GM12878 (cell line): ENCODE data around the gene ALPP. TPM values are rescaled to one million over a fixed set of nuclear protein-coding genes. Genes with fewer than 3 reads are reported as not detected.

Source experiments
- E4F1 ChIP-seq: fragments of 450-650 bp; IDR thresholded peaks from 2 replicates; pipeline ENCODE4 v1.6.1; 2018; ENCODE audit warnings: borderline replicate concordance, mild to moderate bottlenecking; ENCODE audit not compliant: partially characterized antibody
- EGR1 ChIP-seq, 2 experiments: IDR thresholded peaks; 1 replicate in 1 of 2; 2 replicates in 1 of 2; pipeline ENCODE4 v1.6.1; 2011 to 2012; ENCODE audit warnings: low read depth in 2 of 2, low read length in 2 of 2, borderline replicate concordance in 1 of 2, mild to moderate bottlenecking in 1 of 2, moderate library complexity in 1 of 2
- JUND ChIP-seq: IDR thresholded peaks from 2 replicates; pipeline ENCODE4 v1.6.1; 2012; ENCODE audit warnings: low read depth, mild to moderate bottlenecking, low read length, improper control_type of control experiment, moderate library complexity
- KLF5 ChIP-seq: fragments of 450-650 bp; IDR thresholded peaks from 2 replicates; pipeline ENCODE4 v1.6.1; 2014; ENCODE audit warnings: mild to moderate bottlenecking; ENCODE audit not compliant: partially characterized antibody
- NFIC ChIP-seq: IDR thresholded peaks from 2 replicates; pipeline ENCODE4 v1.6.1; 2012; ENCODE audit warnings: low read depth, mild to moderate bottlenecking, inconsistent platforms, low read length, moderate library complexity
- TAF1 ChIP-seq: IDR thresholded peaks from 2 replicates; pipeline ENCODE4 v1.6.1; 2011; ENCODE audit warnings: mild to moderate bottlenecking, low read depth, low read length, borderline replicate concordance
- ZBTB33 ChIP-seq: fragments of 450-650 bp; IDR thresholded peaks from 2 replicates; pipeline ENCODE4 v1.6.1; 2017; ENCODE audit warnings: mild to moderate bottlenecking
- ZZZ3 ChIP-seq: IDR thresholded peaks from 2 replicates; pipeline ENCODE4 v1.6.1; 2011; ENCODE audit warnings: low read depth; ENCODE audit not compliant: control insufficient read depth, insufficient read length
- polyA plus RNA-seq, 11 experiments: library from polyadenylated mRNA; depleted of rRNA in 4 of 11; unstranded in 6 of 11; stranded (reverse) in 5 of 11; fragments of >200 nt; fragmentation: Nextera tagmentation in 4 of 11; fragmentation: Illumina TruSeq in 1 of 11; extraction: Ambion mirVana in 4 of 11; extraction: Trizol in 1 of 11; gene quantifications; 1 replicate in 1 of 11; 2 replicates in 10 of 11; pipeline versions ENCODE4 v1.2.1 to v1.2.3, GENCODE V29; 2011 to 2016; ENCODE audit warnings: inconsistent platforms in 2 of 11, missing spikeins in 2 of 11, low read depth in 1 of 11
- total RNA-seq, 4 experiments: library from RNA; depleted of rRNA in 3 of 4; stranded (reverse); fragments of >200 nt in 3 of 4; fragmentation: Illumina TruSeq in 1 of 4; extraction: Trizol in 1 of 4; gene quantifications; 2 replicates each; pipeline versions ENCODE4 v1.2.1 to v1.2.3, GENCODE V29; 2013 to 2021
- TF ChIP-seq, protein P1 (sequence below): fragments of 450-650 bp; IDR thresholded peaks from 2 replicates; pipeline ENCODE4 v1.6.1; 2018; ENCODE audit warnings: mild to moderate bottlenecking, low read depth, moderate library complexity; ENCODE audit not compliant: partially characterized antibody

ALPP gene
- total and polyA plus RNA-seq, 10 of the 15 experiments (the other 5 are each of a cell fraction or from before 2014, with no cell fraction given) = 0.21 TPM; not detected in 9

- TF ChIP-seq, protein P1, sequence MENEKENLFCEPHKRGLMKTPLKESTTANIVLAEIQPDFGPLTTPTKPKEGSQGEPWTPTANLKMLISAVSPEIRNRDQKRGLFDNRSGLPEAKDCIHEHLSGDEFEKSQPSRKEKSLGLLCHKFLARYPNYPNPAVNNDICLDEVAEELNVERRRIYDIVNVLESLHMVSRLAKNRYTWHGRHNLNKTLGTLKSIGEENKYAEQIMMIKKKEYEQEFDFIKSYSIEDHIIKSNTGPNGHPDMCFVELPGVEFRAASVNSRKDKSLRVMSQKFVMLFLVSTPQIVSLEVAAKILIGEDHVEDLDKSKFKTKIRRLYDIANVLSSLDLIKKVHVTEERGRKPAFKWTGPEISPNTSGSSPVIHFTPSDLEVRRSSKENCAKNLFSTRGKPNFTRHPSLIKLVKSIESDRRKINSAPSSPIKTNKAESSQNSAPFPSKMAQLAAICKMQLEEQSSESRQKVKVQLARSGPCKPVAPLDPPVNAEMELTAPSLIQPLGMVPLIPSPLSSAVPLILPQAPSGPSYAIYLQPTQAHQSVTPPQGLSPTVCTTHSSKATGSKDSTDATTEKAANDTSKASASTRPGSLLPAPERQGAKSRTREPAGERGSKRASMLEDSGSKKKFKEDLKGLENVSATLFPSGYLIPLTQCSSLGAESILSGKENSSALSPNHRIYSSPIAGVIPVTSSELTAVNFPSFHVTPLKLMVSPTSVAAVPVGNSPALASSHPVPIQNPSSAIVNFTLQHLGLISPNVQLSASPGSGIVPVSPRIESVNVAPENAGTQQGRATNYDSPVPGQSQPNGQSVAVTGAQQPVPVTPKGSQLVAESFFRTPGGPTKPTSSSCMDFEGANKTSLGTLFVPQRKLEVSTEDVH = no peak
- no peak for TF ChIP-seq NFIC
- no peak for TF ChIP-seq JUND
- TF ChIP-seq E4F1 = no peak
- TF ChIP-seq EGR1 (IDR thresholded peaks at IDR 0.05; ENCODE audit: borderline replicate concordance in 1 of 2, low read depth in 2 of 2, low read length in 2 of 2) = no peak
- no peak for TF ChIP-seq TAF1
- TF ChIP-seq KLF5 = no peak
- TF ChIP-seq ZBTB33 = no peak
- TF ChIP-seq ZZZ3 = no peak
These were observed 35.7 kb upstream of the ALPP start (continued) for GRCh38 chr2:232342635-232343565.
